PC-9 (cell line): ENCODE data around the gene TCTN2. TPM values are rescaled to one million over a fixed set of nuclear protein-coding genes. Genes with fewer than 3 reads are reported as not detected.
A peak's percentile ranks its signal among the peaks of the same experiment; 100 is the strongest.

ENCODE experiments used
- Bru-seq: library from RNA; stranded (reverse); fragments of 400-500 nt; gene quantifications from one replicate; lab custom pipeline; 2021; lab: Mats Ljungman, UMichigan
- BruChase-seq, 2 experiments: library from RNA; stranded (reverse); fragments of 400-500 nt; gene quantifications; one replicate each; lab custom pipeline; 2021; lab: Mats Ljungman, UMichigan
- BruUV-seq: library from RNA; stranded (reverse); fragments of 400-500 nt; replicated peaks from 2 replicates; lab custom pipeline; 2021; lab: Mats Ljungman, UMichigan
- CTCF ChIA-PET: fragments of 300-600 bp; sonication (Branson Sonifier 250); formaldehyde crosslinking; loops from one replicate; lab custom pipeline; 2022; ENCODE audit warnings: antibody characterized with exemption; lab: Charles Lee
- POLR2A ChIA-PET: fragments of 300-600 bp; sonication (Branson Sonifier 250); formaldehyde crosslinking; loops from one replicate; lab custom pipeline; 2022; ENCODE audit warnings: antibody characterized with exemption; ENCODE audit not compliant: unreplicated experiment; lab: Charles Lee
- DNase-seq, 2 experiments: peaks; one replicate each; pipeline versions ENCODE4 v3.0.0 to v3.0.0-alpha.2; 2015 to 2022; ENCODE audit warnings: mixed read lengths in 1 of 2
- H2AFZ ChIP-seq: fragments of 200-600 bp; sonication (generic); 2 replicates; pipeline ENCODE4 v1.8.1; 2017; ENCODE audit warnings: antibody characterized with exemption
- H3F3A ChIP-seq: fragments of 200-600 bp; sonication (generic); 2 replicates; pipeline ENCODE4 v1.8.1; 2017; ENCODE audit warnings: antibody characterized with exemption, mild to moderate bottlenecking, low read depth; ENCODE audit not compliant: insufficient read depth
- H3K27ac ChIP-seq: fragments of 200-600 bp; sonication (generic); 2 replicates; pipeline ENCODE4 v1.6.1; 2016; ENCODE audit warnings: mixed run types
- H3K27me3 ChIP-seq: fragments of 200-600 bp; sonication (generic); 2 replicates; pipeline ENCODE4 v1.6.1; 2016; ENCODE audit warnings: low read depth, mixed run types; ENCODE audit not compliant: insufficient read depth
- H3K36me3 ChIP-seq: fragments of 200-600 bp; sonication (generic); 2 replicates; pipeline ENCODE4 v1.6.1; 2016; ENCODE audit warnings: low read depth, mixed run types
- H3K4me1 ChIP-seq: fragments of 200-600 bp; sonication (generic); replicated peaks from 2 replicates; pipeline ENCODE4 v1.6.1; 2016; ENCODE audit warnings: mixed run types; ENCODE audit not compliant: insufficient read depth
- H3K4me2 ChIP-seq: fragments of 200-600 bp; sonication (generic); 2 replicates; pipeline ENCODE4 v1.6.1; 2017; ENCODE audit warnings: mixed run types
- H3K4me3 ChIP-seq: fragments of 200-600 bp; sonication (generic); 2 replicates; pipeline ENCODE4 v1.6.1; 2016; ENCODE audit warnings: mixed run types
- H3K79me2 ChIP-seq: fragments of 200-600 bp; sonication (generic); 2 replicates; pipeline ENCODE4 v1.6.1; 2017; ENCODE audit warnings: low read depth, mixed run types
- H3K9me2 ChIP-seq: fragments of 200-600 bp; sonication (generic); 2 replicates; pipeline ENCODE4 v1.8.1; 2017; ENCODE audit warnings: mild to moderate bottlenecking; ENCODE audit not compliant: insufficient read depth
- H3K9me3 ChIP-seq: fragments of 200-600 bp; sonication (generic); 2 replicates; pipeline ENCODE4 v1.8.1; 2016; ENCODE audit warnings: low read depth; ENCODE audit not compliant: insufficient read depth
- H4K20me1 ChIP-seq: fragments of 200-600 bp; sonication (generic); 2 replicates; pipeline ENCODE4 v1.8.1; 2017; ENCODE audit not compliant: insufficient read depth
- EZH2 ChIP-seq: fragments of 200-600 bp; sonication (generic); IDR thresholded peaks from 2 replicates; pipeline ENCODE4 v1.8.0; 2017; ENCODE audit warnings: antibody characterized with exemption, low read depth
- intact Hi-C: fragments of 100-400 bp; cut with micrococcal nuclease; formaldehyde crosslinking; loops from one replicate; pipeline ENCODE4 v1.10.0; 2022; ENCODE audit not compliant: unreplicated experiment
- long read RNA-seq: library from polyadenylated mRNA; stranded (forward); transcript quantifications from one replicate; pipeline ENCODE4 v2.0.0, GENCODE V29; 2022
- total RNA-seq: library from RNA; stranded (reverse); gene quantifications from 2 replicates; pipeline ENCODE4 v1.2.3, GENCODE V29; 2021
- TF ChIP-seq, protein P1 (sequence below): fragments of 200-600 bp; sonication (generic); conservative IDR thresholded peaks from 2 replicates; pipeline ENCODE4 v1.6.1; 2017; ENCODE audit warnings: mixed run types, antibody characterized with exemption, mild to moderate bottlenecking, moderate library complexity

The TCTN2 gene
- total RNA-seq (17.1 and 21.9 TPM in 2 replicates), Bru-seq, nascent RNA (percentile 61 among the genes with signal in this experiment), BruChase-seq, experiment 1, labeled RNA remaining after a 2-hour chase (percentile 57 among the genes with signal in this experiment), BruChase-seq, experiment 2, labeled RNA remaining after a 6-hour chase (percentile 66 among the genes with signal in this experiment)
- long read RNA-seq, partial matches to known transcripts: 2 of 10 reads
- long read RNA-seq, other reads (novel, unspliced or antisense): 3 of 10 reads

DNA sequence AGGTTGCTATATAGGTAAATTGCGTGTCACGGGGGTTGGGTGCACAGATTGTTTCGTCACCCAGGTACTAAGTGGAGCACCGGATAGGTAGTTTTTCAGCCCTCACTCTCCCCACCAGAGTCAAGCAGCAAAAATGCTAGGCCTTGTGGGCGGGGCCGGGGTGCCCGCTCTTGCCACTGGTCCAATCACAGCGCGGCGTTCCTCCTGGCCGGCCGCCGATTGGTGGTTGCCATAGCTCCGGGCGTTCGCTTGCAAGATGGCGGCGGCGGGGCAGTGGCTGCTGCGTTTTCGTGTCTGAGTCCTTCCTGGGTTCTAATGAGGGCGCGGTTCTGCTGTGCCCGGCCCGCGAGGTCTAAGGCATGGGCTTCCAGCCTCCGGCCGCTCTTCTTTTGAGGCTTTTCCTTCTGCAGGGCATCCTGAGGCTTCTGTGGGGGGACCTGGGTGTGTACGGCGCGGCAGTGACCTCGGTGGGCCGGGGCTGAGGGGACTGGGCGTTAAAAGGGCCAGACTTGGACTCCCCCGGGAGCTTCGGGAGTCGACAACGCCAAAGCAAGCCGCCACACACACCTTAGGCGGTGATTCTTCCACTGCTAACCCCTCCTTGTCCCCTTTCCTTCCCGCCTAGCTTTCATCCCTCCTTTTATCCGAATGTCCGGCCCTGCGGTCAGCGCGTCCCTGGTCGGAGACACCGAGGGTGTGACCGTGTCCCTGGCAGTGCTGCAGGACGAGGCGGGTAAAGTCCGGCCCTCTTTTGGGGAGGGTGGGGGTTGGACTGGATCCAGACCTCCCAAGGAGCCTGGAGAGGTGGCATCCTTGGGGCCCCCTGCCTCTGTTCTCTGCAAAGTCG lies at the start of gene TCTN2:
Gene TCTN2, plus strand, starts transcription at position 232 of the 847 bp plus-strand sequence. Its CDS starts 128 bp downstream, at position 360.
- H3K4me2 ChIP-seq: peak within 1 kb of the TSS; percentile 98

DNA sequence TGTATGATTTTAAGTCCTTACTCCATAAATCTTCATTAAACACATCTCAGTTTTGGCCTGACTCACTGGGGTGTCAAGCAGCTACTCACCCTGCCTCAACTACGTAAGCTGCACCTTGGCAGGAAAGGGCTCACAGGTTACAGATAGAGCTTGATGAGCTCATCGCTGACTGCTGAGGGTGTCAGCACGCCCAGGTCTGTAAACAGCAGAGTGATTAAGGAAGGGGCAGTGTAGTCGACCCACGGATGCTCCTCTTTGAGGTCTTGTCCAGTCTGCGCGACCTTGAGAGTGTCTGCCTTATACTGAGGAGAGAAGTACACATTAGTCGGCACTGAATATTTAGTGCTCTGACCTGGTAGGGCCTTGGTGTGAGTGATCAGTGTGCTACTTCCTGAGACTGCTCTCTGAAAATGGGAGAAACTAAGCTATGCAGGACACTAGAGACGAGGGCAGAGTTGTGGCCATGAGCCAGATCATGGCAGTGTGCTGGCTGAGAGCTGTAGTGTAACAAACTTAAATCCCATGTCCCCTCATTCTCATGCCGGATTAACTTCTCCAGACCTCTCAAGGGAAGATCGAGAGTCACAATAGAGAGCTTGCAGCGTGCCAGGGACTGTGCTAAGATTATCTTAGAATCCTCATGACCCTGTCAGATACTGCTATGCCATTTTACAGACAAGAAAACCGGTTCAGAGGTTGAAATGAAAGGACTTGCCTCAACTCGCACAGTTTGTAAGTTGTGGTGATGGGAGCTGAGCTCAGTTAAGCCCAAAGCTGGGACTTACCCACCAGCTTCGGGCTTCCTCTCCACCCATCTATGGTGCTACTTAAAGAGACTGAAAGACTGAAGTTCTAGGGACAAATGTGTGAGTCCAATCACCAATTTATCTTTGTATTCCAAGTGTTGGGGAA lies 49.0 kb upstream of the TCTN2 start:
- intact Hi-C loops: no loop called here
- no peaks in the 10 kb centered on the region for H3K4me1 ChIP-seq
- no peaks in the 10 kb centered on the region for H3K27me3 ChIP-seq
- H3K4me3 ChIP-seq: no peak overlapping the region
- no TSS peak for BruUV-seq
- no peak for DNase-seq
- no peak overlapping the region for H3K4me2 ChIP-seq
- TF ChIP-seq, protein P1, sequence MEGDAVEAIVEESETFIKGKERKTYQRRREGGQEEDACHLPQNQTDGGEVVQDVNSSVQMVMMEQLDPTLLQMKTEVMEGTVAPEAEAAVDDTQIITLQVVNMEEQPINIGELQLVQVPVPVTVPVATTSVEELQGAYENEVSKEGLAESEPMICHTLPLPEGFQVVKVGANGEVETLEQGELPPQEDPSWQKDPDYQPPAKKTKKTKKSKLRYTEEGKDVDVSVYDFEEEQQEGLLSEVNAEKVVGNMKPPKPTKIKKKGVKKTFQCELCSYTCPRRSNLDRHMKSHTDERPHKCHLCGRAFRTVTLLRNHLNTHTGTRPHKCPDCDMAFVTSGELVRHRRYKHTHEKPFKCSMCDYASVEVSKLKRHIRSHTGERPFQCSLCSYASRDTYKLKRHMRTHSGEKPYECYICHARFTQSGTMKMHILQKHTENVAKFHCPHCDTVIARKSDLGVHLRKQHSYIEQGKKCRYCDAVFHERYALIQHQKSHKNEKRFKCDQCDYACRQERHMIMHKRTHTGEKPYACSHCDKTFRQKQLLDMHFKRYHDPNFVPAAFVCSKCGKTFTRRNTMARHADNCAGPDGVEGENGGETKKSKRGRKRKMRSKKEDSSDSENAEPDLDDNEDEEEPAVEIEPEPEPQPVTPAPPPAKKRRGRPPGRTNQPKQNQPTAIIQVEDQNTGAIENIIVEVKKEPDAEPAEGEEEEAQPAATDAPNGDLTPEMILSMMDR: no peak
- no peak for TF ChIP-seq EZH2
- H3K9me3 ChIP-seq: no peaks in the 10 kb centered on the region
- H3K9me2 ChIP-seq: no peaks in the 10 kb centered on the region
- peaks cover 13% of the 10 kb centered on the region; the same call in 1 of the 2 replicates for H3F3A ChIP-seq
- H4K20me1 ChIP-seq: peaks cover 6% of the 10 kb centered on the region; the same call in 1 of the 2 replicates
- H3K79me2 ChIP-seq: no peaks in the 10 kb centered on the region
- peaks cover 24% of the 10 kb centered on the region for H3K36me3 ChIP-seq
- no peak overlapping the region for H2AFZ ChIP-seq
- POLR2A ChIA-PET: no interaction called here
- no peak overlapping the region for H3K27ac ChIP-seq
- CTCF ChIA-PET: interaction anchor here (0.6 kb wide), 1 partner anchor 9 kb away, joined by 4 read pairs; no protein-coding TSS in a partner anchor

More for the DNA sequence above, at the start of gene TCTN2:
- Histone ChIP-seq H3K9me3 (no peaks in the 10 kb centered on the region), H3K27me3 (no peaks in the 10 kb centered on the region), H3F3A (peaks cover 2% of the 10 kb centered on the region; the same call in 1 of the 2 replicates), H3K4me3 (peak within 1 kb of the TSS; percentile 84), H2AFZ (peak within 1 kb of the TSS; percentile 100), H3K27ac (no peak within 1 kb of the TSS), H4K20me1 (no peaks in the 10 kb centered on the region), H3K9me2 (no peaks in the 10 kb centered on the region), H3K36me3 (peaks cover 5% of the 10 kb centered on the region; the same call in 1 of the 2 replicates), H3K4me1 (peaks cover 6% of the 10 kb centered on the region; the same call in 1 of the 2 replicates), H3K79me2 (no peaks in the 10 kb centered on the region)
- intact Hi-C loops: no loop called here
- DNase-seq: peak; percentile 83 to 91
- ChIA-PET POLR2A (interaction anchor here (0.6 kb wide), 3 partner anchors 40 to 314 kb away, joined by 3 to 5 read pairs (median 4); partner anchors contain the start of gene KMT5A), CTCF (no interaction called here)
- BruUV-seq: TSS peak; percentile 23
- TF ChIP-seq, protein P1: no peak
- TF ChIP-seq EZH2: no peak
